ENCODE results near the gene FZD7.

Gene FZD7

GRCh38 chr2:202024871-202025270 is 8.8 kb upstream of the FZD7 start:
- no peak overlapping the region for H3K27ac ChIP-seq
- no peak for TF ChIP-seq CTCF (conservative IDR thresholded peaks at IDR 0.05; ENCODE audit: low read depth)
- ChIA-PET POLR2A (ENCODE audit: low non-redundant PET) (no interaction called here), CTCF (no interaction called here)
- DNase-seq (ENCODE audit: low spot score), result no peak

GRCh38 chr2:202025816-202026215 is 7.8 kb upstream of the FZD7 start:
- no peak for DNase-seq (ENCODE audit: low spot score)
- ChIA-PET POLR2A (ENCODE audit: low non-redundant PET) (no interaction called here), CTCF (no interaction called here)
- H3K27ac ChIP-seq, result no peak overlapping the region
- TF ChIP-seq CTCF (conservative IDR thresholded peaks at IDR 0.05; ENCODE audit: low read depth), result no peak

GRCh38 chr2:202026507-202026906 is 7.1 kb upstream of the FZD7 start:
- TF ChIP-seq CTCF (conservative IDR thresholded peaks at IDR 0.05; ENCODE audit: low read depth), result no peak
- H3K27ac ChIP-seq, result no peak overlapping the region
- ChIA-PET POLR2A (ENCODE audit: low non-redundant PET) (no interaction called here), CTCF (no interaction called here)
- DNase-seq (ENCODE audit: low spot score), result no peak

GRCh38 chr2:202030691-202031090 is 3.0 kb upstream of the FZD7 start:
- no peak for TF ChIP-seq CTCF (conservative IDR thresholded peaks at IDR 0.05; ENCODE audit: low read depth)
- no peak overlapping the region for H3K27ac ChIP-seq
- DNase-seq (ENCODE audit: low spot score), result no peak
- ChIA-PET CTCF (interaction anchor here (0.5 kb wide), 1 partner anchor 16 kb away, joined by 3 read pairs; no protein-coding TSS in a partner anchor), POLR2A (ENCODE audit: low non-redundant PET) (no interaction called here)

- CTCF ChIA-PET, result interaction anchor here (0.5 to 0.6 kb wide), 2 partner anchors 17 to 143 kb away, joined by 3 read pairs; no protein-coding TSS in a partner anchor
- DNase-seq (ENCODE audit: low spot score), result no peak
- no peak overlapping the region for H3K27ac ChIP-seq
- POLR2A ChIA-PET (ENCODE audit: low non-redundant PET), result no interaction called here
- no peak for TF ChIP-seq CTCF (conservative IDR thresholded peaks at IDR 0.05; ENCODE audit: low read depth)
Observed at GRCh38 chr2:202031246-202031951, 2.3 kb upstream of the FZD7 start.

- CTCF ChIA-PET, result no interaction called here
- DNase-seq (ENCODE audit: low spot score), result peak; percentile 26
- peak overlapping the region; percentile 90 for H3K27ac ChIP-seq
- POLR2A ChIA-PET (ENCODE audit: low non-redundant PET), result no interaction called here
- TF ChIP-seq CTCF (conservative IDR thresholded peaks at IDR 0.05; ENCODE audit: low read depth), result no peak
Observed at GRCh38 chr2:202032846-202033316, 774 bp upstream of the FZD7 start.

Measured in RWPE1 (cell line).